ENCODE measurements around the gene HSPA8. TPM values are rescaled to one million over a fixed set of nuclear protein-coding genes. Genes with fewer than 3 reads are reported as not detected.
"Not testable (repeated sequence)": the region's sequence is repeated elsewhere in the genome, so short reads cannot be mapped to it uniquely, and the experiment has no call there.

Gene HSPA8
- total RNA-seq, 8 experiments from 2014 or later, result 1,065 to 2,111 (median 1,258) TPM

DNA sequence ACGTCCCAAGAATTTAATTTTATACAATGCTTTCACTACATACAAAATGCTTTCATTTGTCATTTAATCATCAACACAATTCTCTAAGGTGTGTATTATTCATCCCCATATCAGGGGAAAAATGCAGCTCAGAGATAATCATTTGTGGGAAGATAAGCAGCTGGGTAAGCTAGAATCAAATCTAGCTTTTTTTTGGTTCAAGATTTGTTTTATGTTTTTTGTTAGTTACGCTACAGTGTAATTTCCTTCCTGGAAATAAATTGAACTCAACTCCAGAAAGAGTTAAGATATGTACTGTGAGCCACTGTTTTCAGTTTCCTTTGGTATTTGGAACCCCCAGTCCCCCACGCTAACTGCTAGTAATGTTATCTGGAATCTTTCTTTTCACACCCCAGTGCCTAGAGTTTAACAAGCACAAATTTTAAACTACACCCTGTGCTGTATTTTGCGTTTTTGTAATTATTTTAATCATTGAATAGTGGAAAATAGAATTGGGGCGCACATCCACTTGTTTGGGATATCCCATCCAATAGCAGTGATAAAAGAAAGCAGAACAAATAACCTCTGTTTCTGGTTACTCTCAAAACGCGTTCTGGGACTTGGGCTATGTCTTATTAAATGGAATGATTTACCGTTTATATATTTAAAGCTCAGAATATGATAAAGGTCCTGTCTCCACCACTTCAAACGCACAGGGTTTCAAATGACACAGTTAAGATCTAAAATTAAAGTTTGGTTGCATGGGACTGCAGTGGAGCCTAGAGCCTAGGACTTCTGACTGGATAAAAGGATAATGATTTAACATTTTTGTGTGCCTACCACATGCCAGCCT is 2.1 kb upstream of the HSPA8 start:
- WGBS, 10 experiments, result 21 to 68% (median 50%) methylated on average over 4 to 9 of the region's 9 CpGs
- in situ Hi-C loops (cut with MboI; ENCODE audit: low pct_unique_long_range_greater_than_20kb in 2 of 9, low sequenced_read_pairs in 9 of 9, unreplicated experiment in 9 of 9), result no loop called here
- Histone ChIP-seq H3K4me3 (peak overlapping the region; percentile 57 to 95 (median 81)), H3K4me1 (replicated peaks in 1 of 2) (peaks cover 23 to 30% of the 10 kb centered on the region in 2 donors), H3K27ac (peak overlapping the region; percentile 100)
- ATAC-seq (replicated peaks in 6 of 8), result no peak

- peaks cover 25 to 39% of the 10 kb centered on the region in 2 donors for H3K4me1 ChIP-seq (replicated peaks in 1 of 2)
- peak in 4 of 8 experiments; percentile 9 to 13 (median 11) for ATAC-seq (replicated peaks in 6 of 8)
- in situ Hi-C loops (cut with MboI; ENCODE audit: low pct_unique_long_range_greater_than_20kb in 2 of 9, low sequenced_read_pairs in 9 of 9, unreplicated experiment in 9 of 9), result no loop called here
- WGBS, 10 experiments, result 0 to 20% (median 3%) methylated on average over 1 to 28 of the region's 37 CpGs; no CpG with 5 or more reads in 1 of the 10 experiments
- peak overlapping the region; percentile 100 for H3K27ac ChIP-seq
- H3K4me3 ChIP-seq, result peak overlapping the region; percentile 57 to 95 (median 81)
These were observed 1.2 kb upstream of the HSPA8 start for GRCh38 chr11:123062892-123063825.

DNA sequence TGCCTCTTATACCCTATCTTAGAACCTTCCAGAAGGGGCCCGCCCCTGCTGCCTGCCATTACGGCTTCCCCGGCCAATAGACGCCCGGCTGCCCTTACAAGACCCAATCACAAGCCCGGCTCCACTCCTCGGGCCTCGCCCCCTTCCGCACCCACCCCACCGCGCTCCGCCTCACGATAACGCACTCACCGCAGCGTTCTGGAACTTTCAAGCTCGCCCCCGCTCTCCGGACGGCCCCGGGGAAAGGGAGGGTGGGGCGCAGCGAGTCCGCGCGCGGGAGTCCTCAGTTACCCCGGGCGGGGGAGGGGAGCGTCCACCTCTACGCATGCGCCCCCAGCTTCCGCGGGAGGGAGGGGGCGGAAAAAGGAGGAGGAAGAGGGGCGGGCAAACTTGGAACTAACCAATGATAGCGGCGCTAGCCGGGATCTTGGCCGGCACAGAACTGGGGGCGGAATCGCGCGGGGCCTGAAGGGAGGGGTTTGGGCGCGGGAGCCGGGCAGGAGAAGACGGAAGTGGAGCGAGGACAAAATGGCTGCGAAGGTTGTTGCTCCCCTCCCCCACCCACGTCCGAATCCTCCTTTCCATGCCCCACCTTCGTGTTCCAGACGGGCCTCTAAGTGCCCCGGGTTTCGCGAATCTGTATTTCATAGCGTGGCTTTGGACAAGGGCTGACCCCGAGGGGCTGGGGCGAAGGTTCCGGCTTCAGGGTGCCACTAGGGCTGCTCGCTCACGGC is 389 bp upstream of the HSPA8 start:
- peak; percentile 82 to 92 (median 90) for ATAC-seq (replicated peaks in 6 of 8)
- WGBS, 10 experiments, result 0% methylated on average over 1 to 13 of the region's 63 CpGs; no CpG with 5 or more reads in 7 of the 10 experiments
- H3K4me3 ChIP-seq, result peak overlapping the region; percentile 57 to 95 (median 81)
- in situ Hi-C loops (cut with MboI; ENCODE audit: low pct_unique_long_range_greater_than_20kb in 2 of 9, low sequenced_read_pairs in 9 of 9, unreplicated experiment in 9 of 9), result no loop called here
- peak overlapping the region; percentile 100 for H3K27ac ChIP-seq
- peaks cover 25 to 39% of the 10 kb centered on the region in 2 donors for H3K4me1 ChIP-seq (replicated peaks in 1 of 2)

GRCh38 chr11:123060277-123061000 is 1.5 kb downstream of the HSPA8 start:
- no peak for ATAC-seq (replicated peaks in 6 of 8)
- in situ Hi-C loops (cut with MboI; ENCODE audit: low pct_unique_long_range_greater_than_20kb in 2 of 9, low sequenced_read_pairs in 9 of 9, unreplicated experiment in 9 of 9), result no loop called here
- Histone ChIP-seq H3K4me1 (replicated peaks in 1 of 2) (peaks cover 25 to 36% of the 10 kb centered on the region in 2 donors), H3K27ac (no peak overlapping the region), H3K4me3 (peak overlapping the region; percentile 57 to 95 (median 81))
- 0 to 27% (median 0%) methylated on average over 1 to 7 of the region's 8 CpGs; no CpG with 5 or more reads in 1 of the 10 experiments for WGBS, 10 experiments

GRCh38 chr11:123059041-123059920 is 2.7 kb downstream of the HSPA8 start:
- H3K27ac ChIP-seq; ATAC-seq (replicated peaks in 6 of 8); in situ Hi-C loops (cut with MboI; ENCODE audit: low pct_unique_long_range_greater_than_20kb in 2 of 9, low sequenced_read_pairs in 9 of 9, unreplicated experiment in 9 of 9): not testable (repeated sequence)
- 10 to 93% (median 78%) methylated on average over 3 to 14 of the region's 18 CpGs; no CpG with 5 or more reads in 2 of the 10 experiments for WGBS, 10 experiments
- Histone ChIP-seq H3K4me1 (replicated peaks in 1 of 2) (peaks cover 21 to 32% of the 10 kb centered on the region in 2 donors), H3K4me3 (peak overlapping the region in 4 of 5 donors; percentile 57 to 83 (median 78))

DNA sequence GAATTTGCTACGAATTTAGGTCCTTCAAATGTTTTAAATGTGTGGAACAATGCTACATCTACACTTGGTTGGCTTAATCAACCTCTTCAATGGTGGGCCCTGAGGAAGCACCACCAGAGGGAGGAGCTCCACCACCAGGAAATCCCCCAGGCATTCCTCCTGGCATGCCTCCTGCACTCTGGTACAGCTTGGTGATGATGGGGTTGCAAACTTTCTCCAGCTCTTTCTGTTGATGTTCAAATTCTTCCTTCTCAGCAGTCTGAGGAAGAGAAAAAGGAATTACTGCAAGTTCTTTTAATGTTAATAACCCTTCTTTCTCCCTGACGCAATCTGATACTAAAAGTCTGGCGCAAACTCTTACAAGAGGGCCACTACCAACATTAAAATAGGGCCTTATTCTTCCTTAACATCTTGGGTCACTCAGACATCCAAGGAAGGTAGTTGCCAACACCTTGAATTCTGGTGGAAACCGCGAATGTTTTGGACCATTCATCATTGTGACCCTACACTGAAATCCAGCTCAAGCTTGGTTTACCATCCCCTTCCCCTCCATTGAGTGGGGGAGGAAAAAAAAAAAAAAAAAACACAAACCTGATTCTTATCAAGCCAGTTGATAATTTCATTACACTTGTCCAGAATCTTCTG is 4.2 kb downstream of the HSPA8 start:
- WGBS, 10 experiments, result 60 to 100% (median 88%) methylated on average over 1 to 5 of the region's 5 CpGs; no CpG with 5 or more reads in 1 of the 10 experiments
- Histone ChIP-seq H3K4me1 (replicated peaks in 1 of 2) (peaks cover 17 to 27% of the 10 kb centered on the region in 2 donors), H3K27ac (no peak overlapping the region), H3K4me3 (no peak overlapping the region)
- in situ Hi-C loops (cut with MboI; ENCODE audit: low pct_unique_long_range_greater_than_20kb in 2 of 9, low sequenced_read_pairs in 9 of 9, unreplicated experiment in 9 of 9), result no loop called here
- ATAC-seq (replicated peaks in 6 of 8), result no peak

- 45 to 100% (median 75%) methylated on average over 1 to 3 of the region's 3 CpGs; no CpG with 5 or more reads in 1 of the 10 experiments for WGBS, 10 experiments
- peaks cover 17 to 27% of the 10 kb centered on the region in 2 donors for H3K4me1 ChIP-seq (replicated peaks in 1 of 2)
- in situ Hi-C loops (cut with MboI; ENCODE audit: low pct_unique_long_range_greater_than_20kb in 2 of 9, low sequenced_read_pairs in 9 of 9, unreplicated experiment in 9 of 9), result no loop called here
- no peak overlapping the region for H3K27ac ChIP-seq
- no peak for ATAC-seq (replicated peaks in 6 of 8)
- no peak overlapping the region for H3K4me3 ChIP-seq
These were observed 5.0 kb downstream of the HSPA8 start for GRCh38 chr11:123056835-123057491.

GRCh38 chr11:123055191-123055901 is 6.6 kb downstream of the HSPA8 start:
- no peak for ATAC-seq (replicated peaks in 6 of 8)
- Histone ChIP-seq H3K4me3 (no peak overlapping the region), H3K4me1 (replicated peaks in 1 of 2) (peaks cover 15 to 25% of the 10 kb centered on the region in 2 donors), H3K27ac (no peak overlapping the region)
- WGBS, 10 experiments, result 0 to 100% (median 80%) methylated on average over 1 to 5 of the region's 6 CpGs
- in situ Hi-C loops (cut with MboI; ENCODE audit: low pct_unique_long_range_greater_than_20kb in 2 of 9, low sequenced_read_pairs in 9 of 9, unreplicated experiment in 9 of 9), result no loop called here

DNA sequence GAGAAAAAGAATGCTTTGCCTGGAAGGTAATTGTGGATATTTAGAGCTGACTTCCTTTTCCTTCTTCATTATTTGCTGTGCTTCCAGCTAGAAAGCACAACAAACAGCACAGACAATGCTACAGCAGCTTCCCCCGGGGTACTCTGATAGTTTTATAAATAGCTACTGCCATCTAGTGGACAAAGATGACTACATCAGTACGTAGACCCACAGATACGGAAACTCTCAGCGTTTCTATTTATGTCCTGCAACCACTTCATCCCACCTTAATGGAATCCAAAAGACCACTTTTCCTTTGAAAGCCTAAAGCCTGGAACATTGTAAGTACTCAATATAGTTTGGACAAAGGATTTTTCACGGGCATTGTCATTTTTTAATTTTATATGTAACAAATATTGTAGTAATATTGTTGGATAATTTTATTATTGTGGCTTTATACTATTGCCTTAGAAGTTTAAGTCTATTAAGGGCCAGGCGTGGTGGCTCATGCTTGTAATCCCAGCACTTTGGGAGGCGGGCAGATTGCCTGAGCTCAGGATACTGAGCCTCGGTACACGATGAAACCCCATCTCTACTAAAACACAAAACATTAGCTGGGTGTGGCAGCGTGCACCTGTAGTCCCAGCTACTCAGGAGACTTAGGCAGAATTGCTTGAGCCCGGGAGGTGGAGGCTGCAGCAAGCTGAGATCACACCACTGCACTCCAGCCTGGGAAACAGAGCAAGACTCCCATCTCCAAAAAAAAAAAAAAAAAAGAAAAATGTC is 7.5 kb downstream of the HSPA8 start:
- whole genome bisulfite sequencing, 10 experiments, result 0 to 52% (median 26%) methylated on average over 1 to 9 of the region's 11 CpGs; no CpG with 5 or more reads in 2 of the 10 experiments
- peaks cover 6 to 17% of the 10 kb centered on the region in 2 donors for H3K4me1 ChIP-seq (replicated peaks in 1 of 2)
- no peak overlapping the region for H3K4me3 ChIP-seq
- in situ Hi-C loops (cut with MboI; ENCODE audit: low pct_unique_long_range_greater_than_20kb in 2 of 9, low sequenced_read_pairs in 9 of 9, unreplicated experiment in 9 of 9), result no loop called here
- H3K27ac ChIP-seq, result no peak overlapping the region
- ATAC-seq (replicated peaks in 6 of 8), result peak; percentile 42 to 86 (median 77)
